GM21528 (cell line): ENCODE data around the gene CACNG3.
"Not testable (repeated sequence)": the region's sequence is repeated elsewhere in the genome, so short reads cannot be mapped to it uniquely, and the experiment has no call there.

Source experiments
- ATAC-seq: cut with Tn5 transposase; IDR thresholded peaks from one replicate; pipeline ENCODE4 v1.9.1; 2021; ENCODE audit warnings: mild to moderate bottlenecking, moderate library complexity; ENCODE audit not compliant: unreplicated experiment, low FRiP score

Gene CACNG3

GRCh38 chr16:24328835-24329452, 72.8 kb downstream of the CACNG3 start:
- no peak for ATAC-seq

DNA sequence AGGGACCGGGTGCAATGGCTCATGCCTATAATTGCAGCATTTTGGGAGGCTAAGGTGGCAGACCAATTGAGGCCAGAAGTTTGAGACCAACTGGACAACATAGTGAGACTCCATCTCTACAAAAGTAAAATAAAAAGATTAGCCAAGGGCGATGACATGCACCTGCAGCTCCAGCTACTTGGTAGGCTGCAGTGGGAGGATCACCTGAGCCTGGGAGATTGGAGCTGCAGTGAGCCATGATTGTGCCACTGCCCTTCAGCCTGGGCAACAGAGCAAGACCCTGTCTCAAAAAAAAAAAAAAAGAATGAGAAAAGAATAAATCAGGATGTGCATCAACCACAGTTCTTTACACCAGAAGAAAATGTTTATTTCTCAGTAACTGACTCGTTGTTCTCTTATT, 76.0 kb downstream of the CACNG3 start:
- no peak for ATAC-seq

- no peak for ATAC-seq
Observed at GRCh38 chr16:24332582-24333090, 76.5 kb downstream of the CACNG3 start.

DNA sequence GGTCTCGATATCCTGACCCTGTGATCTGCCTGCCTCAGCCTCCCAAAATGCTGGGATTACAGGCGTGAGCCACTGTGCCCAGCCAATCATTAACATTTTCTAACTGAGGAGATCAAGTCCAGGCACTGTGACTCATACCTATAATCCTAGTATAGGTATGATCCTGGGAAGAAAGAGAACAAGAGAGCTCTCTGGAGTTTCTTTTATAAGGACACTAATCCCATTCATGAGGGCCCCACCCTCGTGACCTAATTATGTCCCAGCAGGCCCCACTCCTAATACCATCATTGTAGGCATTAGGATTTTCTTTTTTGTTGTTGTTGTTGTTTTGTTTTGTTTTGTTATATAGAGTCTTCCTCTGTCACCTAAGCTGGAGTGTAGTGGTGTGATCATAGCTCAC, 80.4 kb downstream of the CACNG3 start:
- ATAC-seq = no peak

GRCh38 chr16:24337013-24337412, 80.9 kb downstream of the CACNG3 start:
- no peak for ATAC-seq

DNA sequence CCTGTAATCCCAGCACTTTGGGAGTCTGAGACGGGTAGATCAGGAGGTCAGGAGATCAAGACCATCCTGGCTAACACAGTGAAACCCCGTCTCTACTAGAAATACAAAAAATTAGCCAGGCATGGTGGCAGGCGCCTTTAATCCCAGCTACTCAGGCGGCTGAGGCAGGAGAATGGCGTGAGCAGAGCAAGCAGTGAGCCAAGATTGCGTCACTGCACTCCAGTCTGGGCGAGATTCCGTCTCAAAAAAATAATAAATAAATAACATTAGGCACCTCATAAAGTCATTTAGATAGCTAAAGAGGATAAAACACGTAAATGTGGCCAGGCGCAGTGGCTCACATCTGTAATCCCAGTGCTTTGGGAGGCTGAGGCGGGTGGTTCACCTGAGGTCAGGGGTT, 87.7 kb downstream of the CACNG3 start:
- ATAC-seq = not testable (repeated sequence)

DNA sequence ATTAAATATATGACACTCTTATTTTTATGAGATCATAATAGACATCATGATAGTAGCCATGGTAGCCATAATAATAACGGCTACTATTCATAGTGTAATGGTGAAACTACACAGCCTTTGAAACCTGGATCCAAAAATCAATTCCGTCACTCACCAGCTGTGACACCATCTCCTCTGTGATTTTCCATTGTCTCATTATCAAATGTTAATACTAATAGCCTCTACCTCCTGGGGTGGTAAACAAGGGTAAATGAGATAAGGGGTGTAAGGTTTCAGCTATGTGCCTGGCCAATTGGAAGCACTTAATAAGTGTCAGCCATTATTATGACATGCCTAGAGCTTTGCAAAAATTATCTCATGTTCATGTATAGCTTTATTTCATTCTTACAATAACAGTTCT, 88.6 kb downstream of the CACNG3 start:
- no peak for ATAC-seq

DNA sequence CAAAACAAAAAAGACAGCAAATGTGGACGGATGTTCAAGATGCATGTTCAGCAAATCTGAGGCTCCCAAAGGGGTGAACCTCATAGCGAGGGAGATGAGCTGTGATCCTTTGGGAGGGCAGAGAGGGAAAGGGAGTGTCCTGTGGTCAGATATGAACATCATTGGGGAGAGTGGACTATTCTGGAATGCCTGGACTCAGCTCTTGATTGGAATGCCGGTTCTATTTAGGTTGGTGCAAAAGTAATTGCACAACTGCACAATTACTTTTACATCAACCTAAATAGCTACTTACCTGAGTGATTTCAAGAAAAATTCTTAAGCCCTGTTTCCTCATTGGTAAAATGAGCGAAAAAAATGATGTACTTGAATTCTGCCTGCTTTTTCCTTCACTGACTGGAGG, 89.6 kb downstream of the CACNG3 start:
- no peak for ATAC-seq

GRCh38 chr16:24346734-24347133, 90.6 kb downstream of the CACNG3 start:
- ATAC-seq = no peak

DNA sequence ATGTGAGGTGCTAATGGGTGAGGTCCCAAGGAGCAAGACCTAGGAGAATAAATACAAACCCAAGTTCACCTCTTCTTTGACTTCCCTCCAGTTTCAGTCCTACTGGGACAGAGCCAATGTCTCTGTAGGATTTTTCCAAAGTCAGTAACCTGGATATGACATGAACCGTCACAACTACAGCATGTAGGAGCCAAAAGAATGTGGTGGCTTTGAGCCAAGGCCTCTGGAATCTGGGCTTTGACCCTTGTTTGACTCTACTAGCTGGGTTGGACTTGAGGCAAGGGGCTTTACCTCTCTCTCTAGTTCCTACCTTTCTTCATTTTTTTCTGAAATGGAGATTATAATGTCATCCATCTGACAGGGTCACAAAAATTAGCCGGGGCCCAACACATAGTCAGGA, 91.4 kb downstream of the CACNG3 start:
- ATAC-seq = no peak

- no peak for ATAC-seq
Observed at GRCh38 chr16:24348545-24349290, 92.6 kb downstream of the CACNG3 start.

- no peak for ATAC-seq
Observed at GRCh38 chr16:24349320-24349719, 93.2 kb downstream of the CACNG3 start.

DNA sequence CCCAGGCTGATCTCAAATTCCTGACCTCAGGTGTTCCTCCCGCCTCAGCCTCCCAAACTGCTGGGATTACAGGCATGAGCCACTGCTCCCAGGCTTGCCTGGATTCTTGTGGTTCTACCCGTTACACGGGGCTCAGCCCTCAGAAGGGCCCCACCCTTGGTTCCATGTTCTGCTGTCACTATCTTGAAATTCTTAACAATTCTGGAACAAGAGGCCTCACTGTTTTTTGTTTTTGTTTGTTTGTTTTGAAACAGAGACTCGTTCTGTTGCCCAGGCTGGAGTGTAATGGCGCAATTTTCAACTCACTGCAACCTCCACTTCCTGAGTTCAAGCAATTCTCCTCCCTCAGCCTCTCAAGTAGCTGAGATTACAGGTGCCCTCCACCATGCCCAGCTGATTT, 96.6 kb downstream of the CACNG3 start:
- no peak for ATAC-seq

GRCh38 chr16:24353622-24354021, 97.5 kb downstream of the CACNG3 start:
- ATAC-seq = no peak

DNA sequence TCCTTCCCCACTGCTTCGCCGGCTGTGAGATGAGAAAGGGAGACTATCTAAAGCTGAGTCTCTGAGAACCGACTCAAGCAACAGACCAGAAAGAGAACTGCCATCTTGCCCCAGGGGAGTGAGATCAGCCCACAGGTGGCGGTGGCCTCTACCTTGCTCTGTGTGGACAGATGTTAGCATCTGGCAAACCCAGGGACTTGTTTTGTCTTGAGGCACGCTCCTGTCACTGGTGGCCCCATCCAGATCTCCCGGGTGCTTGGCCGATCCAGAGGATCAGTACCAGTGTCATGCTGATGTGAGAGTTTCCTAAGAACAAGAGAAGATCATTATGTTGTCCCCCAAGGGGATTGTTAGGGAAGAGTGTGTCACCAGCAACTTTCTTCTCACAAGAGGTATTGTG, 101.4 kb downstream of the CACNG3 start:
- ATAC-seq = no peak

- ATAC-seq = no peak
Observed at GRCh38 chr16:24358117-24358516, 102.0 kb downstream of the CACNG3 start.

DNA sequence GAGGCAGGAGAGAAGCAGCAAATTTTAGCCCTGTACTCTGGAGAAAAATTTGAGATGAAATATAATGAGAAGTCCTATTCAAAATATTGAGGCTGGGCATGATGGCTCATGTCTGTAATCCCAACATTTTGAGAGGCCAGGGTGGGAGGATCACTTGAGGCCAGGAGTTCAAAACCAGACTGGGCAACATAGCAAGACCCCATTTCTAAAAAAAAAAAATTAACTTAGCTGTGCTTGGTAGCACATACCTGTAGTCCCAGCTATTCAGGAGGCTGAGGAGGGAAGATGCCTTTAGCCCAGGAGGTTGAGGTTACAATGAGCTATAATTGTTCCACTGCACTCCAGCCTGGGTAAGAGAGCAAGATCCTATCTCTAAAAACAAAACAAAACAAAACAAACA, 103.4 kb downstream of the CACNG3 start:
- no peak for ATAC-seq

DNA sequence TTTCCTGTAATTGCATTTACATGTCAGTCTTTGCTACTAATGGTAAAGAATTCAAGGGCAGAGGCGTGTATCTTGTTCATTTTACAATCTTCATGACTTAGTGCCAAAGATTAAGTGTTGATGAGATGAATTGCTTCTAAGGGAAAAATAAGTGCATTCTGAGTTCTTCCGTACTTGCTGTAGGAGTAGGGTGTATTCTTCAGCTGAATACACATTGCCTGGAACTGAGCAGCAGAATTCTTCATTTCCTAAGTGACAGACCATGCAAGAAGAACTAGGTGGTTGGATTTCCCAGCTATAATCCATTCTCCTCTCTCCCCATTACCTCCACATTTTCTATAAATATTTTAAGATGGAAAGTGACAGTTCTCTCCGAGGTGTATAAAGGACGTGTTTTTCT, 104.8 kb downstream of the CACNG3 start:
- no peak for ATAC-seq

GRCh38 chr16:24364596-24364995, 108.5 kb downstream of the CACNG3 start:
- no peak for ATAC-seq

GRCh38 chr16:24367186-24367710, 111.1 kb downstream of the CACNG3 start:
- ATAC-seq = no peak

DNA sequence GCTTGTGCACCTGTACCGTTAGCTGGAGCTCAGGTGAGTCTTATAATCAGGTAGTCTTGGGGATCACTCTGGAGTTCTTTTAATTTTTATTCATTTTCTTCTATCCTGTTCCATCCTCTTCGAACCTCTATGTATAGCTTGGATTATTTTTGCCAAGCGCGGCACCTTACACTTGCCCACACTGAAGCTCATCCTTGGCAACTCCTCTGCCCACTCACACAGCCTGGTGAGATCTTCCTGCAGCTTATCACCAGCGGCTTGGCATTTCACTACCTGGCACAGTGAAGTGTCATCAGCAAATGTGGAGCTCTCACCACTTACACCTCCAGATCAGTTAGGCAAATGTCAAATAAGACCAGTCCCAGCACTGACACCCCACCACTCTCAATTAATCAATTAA, 116.7 kb downstream of the CACNG3 start:
- no peak for ATAC-seq

DNA sequence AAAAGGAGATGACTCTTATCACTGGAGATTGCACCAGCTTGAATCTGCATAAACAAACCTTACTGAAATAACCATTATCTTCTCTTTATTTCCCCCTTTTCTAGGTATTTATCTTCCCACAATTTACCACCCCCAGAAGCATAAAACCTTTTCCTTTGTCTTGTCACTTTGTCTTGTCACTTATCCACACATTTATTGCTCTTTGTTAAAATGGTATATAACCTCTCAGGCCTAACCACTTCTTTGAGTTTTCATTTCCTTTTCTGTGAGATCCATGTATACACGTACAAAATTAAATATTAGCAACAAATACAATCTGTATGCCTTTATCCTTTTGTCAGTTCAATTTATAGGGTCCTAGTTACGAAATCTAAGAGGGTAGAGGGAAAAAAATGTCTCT, 122.9 kb downstream of the CACNG3 start:
- no peak for ATAC-seq
